HepG2 (cell line): ENCODE measurements around the gene NPB. TPM values are rescaled to one million over a fixed set of nuclear protein-coding genes. Genes with fewer than 3 reads are reported as not detected.
A peak's percentile ranks its signal among the peaks of the same experiment; 100 is the strongest.

Source experiments
- EED ChIP-seq: sonication (generic); formaldehyde crosslinking; IDR thresholded peaks from 2 replicates; pipeline ENCODE4 v1.5.0; 2020; ENCODE audit warnings: mild to moderate bottlenecking, missing genetic modification reagents
- HNF4G ChIP-seq, 2 experiments: sonication (generic) in 1 of 2; formaldehyde crosslinking in 1 of 2; IDR thresholded peaks; 2 replicates each; pipeline versions ENCODE4 v1.4.0 to v1.6.1; 2011 to 2020; ENCODE audit warnings: borderline replicate concordance in 2 of 2, low read depth in 2 of 2, mild to moderate bottlenecking in 2 of 2, low read length in 1 of 2, missing genetic modification reagents in 1 of 2, moderate library complexity in 1 of 2
- HOXA3 ChIP-seq: sonication (generic); formaldehyde crosslinking; IDR thresholded peaks from 2 replicates; pipeline ENCODE4 v1.5.0; 2020; ENCODE audit warnings: missing genetic modification reagents
- MED13 ChIP-seq: sonication (generic); formaldehyde crosslinking; IDR thresholded peaks from 2 replicates; pipeline ENCODE4 v1.5.0; 2020; ENCODE audit warnings: missing genetic modification reagents
- MYNN ChIP-seq: sonication (generic); formaldehyde crosslinking; IDR thresholded peaks from 2 replicates; pipeline ENCODE4 v1.4.0; 2020; ENCODE audit warnings: mild to moderate bottlenecking, low read depth, missing genetic modification reagents
- NR2F6 ChIP-seq, 2 experiments: IDR thresholded peaks; 2 replicates each; pipeline ENCODE4 v1.6.1; 2016; ENCODE audit warnings: antibody characterized with exemption in 1 of 2, mild to moderate bottlenecking in 1 of 2
- RBM22 ChIP-seq: fragments of 200-400 bp; formaldehyde crosslinking; optimal IDR thresholded peaks from 2 replicates; pipeline ENCODE3; 2017; ENCODE audit warnings: mild to moderate bottlenecking, low read length, moderate library complexity
- RBM39 ChIP-seq: fragments of 200-400 bp; formaldehyde crosslinking; IDR thresholded peaks from one replicate; pipeline ENCODE4 v1.6.1; 2018; ENCODE audit warnings: antibody characterized with exemption, mild to moderate bottlenecking, low read depth, low read length; ENCODE audit not compliant: poor library complexity, severe bottlenecking
- SIX4 ChIP-seq: sonication (generic); formaldehyde crosslinking; IDR thresholded peaks from 2 replicates; pipeline ENCODE4 v1.4.0; 2020; ENCODE audit warnings: missing genetic modification reagents
- TAF1 ChIP-seq: sonication (generic); formaldehyde crosslinking; IDR thresholded peaks from 2 replicates; pipeline ENCODE4 v1.4.0; 2020; ENCODE audit warnings: missing genetic modification reagents
- TGIF2 ChIP-seq: IDR thresholded peaks from 2 replicates; pipeline ENCODE4 v1.6.1; 2016; ENCODE audit warnings: control low read depth, missing compliant biosample characterization
- ZBTB8A ChIP-seq: sonication (generic); formaldehyde crosslinking; IDR thresholded peaks from 2 replicates; pipeline ENCODE4 v1.4.0; 2020; ENCODE audit warnings: mild to moderate bottlenecking, low read depth, missing genetic modification reagents, borderline replicate concordance
- ZNF17 ChIP-seq: sonication (generic); formaldehyde crosslinking; IDR thresholded peaks from 2 replicates; pipeline ENCODE4 v1.5.0; 2020; ENCODE audit warnings: mild to moderate bottlenecking, missing genetic modification reagents
- ZNF446 ChIP-seq: sonication (generic); formaldehyde crosslinking; IDR thresholded peaks from 2 replicates; pipeline ENCODE4 v1.5.0; 2020; ENCODE audit warnings: mild to moderate bottlenecking, missing genetic modification reagents
- ZNF501 ChIP-seq: sonication (generic); formaldehyde crosslinking; IDR thresholded peaks from 2 replicates; pipeline ENCODE4 v1.5.1; 2020; ENCODE audit warnings: mild to moderate bottlenecking, moderate library complexity, missing genetic modification reagents
- ZNF672 ChIP-seq: sonication (generic); formaldehyde crosslinking; IDR thresholded peaks from 2 replicates; pipeline ENCODE4 v1.8.1; 2022; ENCODE audit warnings: missing genetic modification reagents
- ZNF850 ChIP-seq: sonication (generic); formaldehyde crosslinking; conservative IDR thresholded peaks from 2 replicates; pipeline ENCODE4 v1.9.0; 2021; ENCODE audit warnings: mild to moderate bottlenecking, missing genetic modification reagents
- polyA plus RNA-seq, 8 experiments: library from polyadenylated mRNA; depleted of rRNA in 3 of 8; stranded (reverse) in 7 of 8; unstranded in 1 of 8; fragments of >200 nt; fragmentation: Illumina TruSeq in 4 of 8; extraction: Trizol in 4 of 8; gene quantifications; 2 replicates each; pipeline versions ENCODE4 v1.2.1 to v1.2.3, GENCODE V29; 2011 to 2016; ENCODE audit warnings: low read depth in 4 of 8, missing spikeins in 1 of 8, mixed read lengths in 1 of 8; ENCODE audit not compliant: insufficient read depth in 1 of 8
- total RNA-seq, 5 experiments: library from RNA; depleted of rRNA; stranded (reverse); fragments of >200 nt; fragmentation: Illumina TruSeq; extraction: Trizol; gene quantifications; 2 replicates each; pipeline ENCODE4 v1.2.3, GENCODE V29; 2016; ENCODE audit warnings: low read depth in 1 of 5
- TF ChIP-seq, protein P1 (sequence below): sonication (generic); formaldehyde crosslinking; conservative IDR thresholded peaks from 2 replicates; pipeline ENCODE4 v1.8.1; 2023; ENCODE audit warnings: missing genetic modification reagents
- TF ChIP-seq, protein P2 (sequence below): sonication (generic); formaldehyde crosslinking; IDR thresholded peaks from 2 replicates; pipeline ENCODE4 v1.4.0; 2020; ENCODE audit warnings: missing genetic modification reagents
- TF ChIP-seq, protein P3 (sequence below): sonication (generic); formaldehyde crosslinking; IDR thresholded peaks from 2 replicates; pipeline ENCODE4 v1.9.0; 2021; ENCODE audit warnings: missing genetic modification reagents, borderline replicate concordance
- TF ChIP-seq, protein P4 (sequence below): sonication (generic); formaldehyde crosslinking; IDR thresholded peaks from 2 replicates; pipeline ENCODE4 v1.4.0; 2020; ENCODE audit warnings: missing genetic modification reagents

NPB gene
- total and polyA plus RNA-seq, 2 of the 13 experiments (the other 11 are each of a cell fraction or from before 2014, with no cell fraction given), result 0.11 to 0.93 TPM

DNA sequence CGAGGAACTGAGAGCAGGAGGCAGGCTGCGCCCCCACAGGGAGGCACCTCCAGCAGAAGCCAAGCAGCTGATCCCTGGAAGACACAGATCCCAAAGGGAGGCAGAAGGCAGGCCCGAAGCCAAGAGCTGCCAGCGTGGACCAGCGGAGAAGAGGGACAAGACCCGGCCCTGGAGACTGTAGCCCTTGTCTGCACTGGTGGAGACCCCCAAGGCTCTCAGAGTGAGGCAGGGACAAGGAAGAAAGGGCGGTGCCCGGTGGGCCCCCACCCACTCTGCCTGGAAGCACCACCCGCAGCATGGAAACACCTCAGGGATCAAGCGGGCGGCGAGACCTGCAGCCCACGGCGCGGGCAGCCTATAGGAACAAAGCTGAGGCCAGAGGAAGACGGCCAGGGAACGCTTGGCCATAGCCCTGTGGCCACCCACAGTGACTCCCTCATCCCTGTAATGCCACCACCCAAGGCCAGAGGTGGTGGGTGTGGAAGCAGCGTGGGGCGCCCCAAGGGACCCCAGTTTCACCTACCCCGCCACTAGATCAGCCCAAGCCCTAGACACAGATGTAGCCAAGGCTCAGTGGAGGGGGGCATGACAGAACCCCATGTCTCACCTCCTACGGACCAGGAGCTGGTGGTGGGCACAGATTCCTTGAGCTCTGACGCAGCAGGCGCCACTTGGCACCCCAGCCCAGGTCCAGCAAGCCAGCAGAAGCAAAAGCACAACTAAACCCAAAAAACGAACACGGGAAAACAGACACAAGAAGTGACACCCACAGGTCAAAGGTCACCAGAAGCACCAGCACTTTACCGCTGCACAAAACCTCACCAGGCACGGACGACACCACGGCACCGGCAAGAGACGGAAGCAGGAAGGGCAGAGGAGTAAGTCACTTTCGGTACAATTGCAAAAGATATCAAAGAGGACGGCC is 18.8 kb downstream of the NPB start (continued):
- TF ChIP-seq, protein P1, sequence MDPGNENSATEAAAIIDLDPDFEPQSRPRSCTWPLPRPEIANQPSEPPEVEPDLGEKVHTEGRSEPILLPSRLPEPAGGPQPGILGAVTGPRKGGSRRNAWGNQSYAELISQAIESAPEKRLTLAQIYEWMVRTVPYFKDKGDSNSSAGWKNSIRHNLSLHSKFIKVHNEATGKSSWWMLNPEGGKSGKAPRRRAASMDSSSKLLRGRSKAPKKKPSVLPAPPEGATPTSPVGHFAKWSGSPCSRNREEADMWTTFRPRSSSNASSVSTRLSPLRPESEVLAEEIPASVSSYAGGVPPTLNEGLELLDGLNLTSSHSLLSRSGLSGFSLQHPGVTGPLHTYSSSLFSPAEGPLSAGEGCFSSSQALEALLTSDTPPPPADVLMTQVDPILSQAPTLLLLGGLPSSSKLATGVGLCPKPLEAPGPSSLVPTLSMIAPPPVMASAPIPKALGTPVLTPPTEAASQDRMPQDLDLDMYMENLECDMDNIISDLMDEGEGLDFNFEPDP (CRISPR knock-in tag), result no peak
- TF ChIP-seq HNF4G (IDR thresholded peaks at IDR 0.05; ENCODE audit: borderline replicate concordance, low read depth, low read length), result peak; percentile 26; the same call in 1 of the 2 replicates
- no peak for TF ChIP-seq HNF4G (CRISPR knock-in tag; IDR thresholded peaks at IDR 0.05; ENCODE audit: borderline replicate concordance, low read depth)
- no peak for TF ChIP-seq HOXA3 (CRISPR knock-in tag)
- no peak for TF ChIP-seq MYNN (CRISPR knock-in tag)
- no peak for TF ChIP-seq ZNF17 (CRISPR knock-in tag)
- peak; percentile 41 for TF ChIP-seq RBM39
- TF ChIP-seq, protein P2, sequence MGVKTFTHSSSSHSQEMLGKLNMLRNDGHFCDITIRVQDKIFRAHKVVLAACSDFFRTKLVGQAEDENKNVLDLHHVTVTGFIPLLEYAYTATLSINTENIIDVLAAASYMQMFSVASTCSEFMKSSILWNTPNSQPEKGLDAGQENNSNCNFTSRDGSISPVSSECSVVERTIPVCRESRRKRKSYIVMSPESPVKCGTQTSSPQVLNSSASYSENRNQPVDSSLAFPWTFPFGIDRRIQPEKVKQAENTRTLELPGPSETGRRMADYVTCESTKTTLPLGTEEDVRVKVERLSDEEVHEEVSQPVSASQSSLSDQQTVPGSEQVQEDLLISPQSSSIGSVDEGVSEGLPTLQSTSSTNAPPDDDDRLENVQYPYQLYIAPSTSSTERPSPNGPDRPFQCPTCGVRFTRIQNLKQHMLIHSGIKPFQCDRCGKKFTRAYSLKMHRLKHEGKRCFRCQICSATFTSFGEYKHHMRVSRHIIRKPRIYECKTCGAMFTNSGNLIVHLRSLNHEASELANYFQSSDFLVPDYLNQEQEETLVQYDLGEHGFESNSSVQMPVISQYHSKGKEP (CRISPR knock-in tag), result no peak
- TF ChIP-seq, protein P3, sequence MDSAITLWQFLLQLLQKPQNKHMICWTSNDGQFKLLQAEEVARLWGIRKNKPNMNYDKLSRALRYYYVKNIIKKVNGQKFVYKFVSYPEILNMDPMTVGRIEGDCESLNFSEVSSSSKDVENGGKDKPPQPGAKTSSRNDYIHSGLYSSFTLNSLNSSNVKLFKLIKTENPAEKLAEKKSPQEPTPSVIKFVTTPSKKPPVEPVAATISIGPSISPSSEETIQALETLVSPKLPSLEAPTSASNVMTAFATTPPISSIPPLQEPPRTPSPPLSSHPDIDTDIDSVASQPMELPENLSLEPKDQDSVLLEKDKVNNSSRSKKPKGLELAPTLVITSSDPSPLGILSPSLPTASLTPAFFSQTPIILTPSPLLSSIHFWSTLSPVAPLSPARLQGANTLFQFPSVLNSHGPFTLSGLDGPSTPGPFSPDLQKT (CRISPR knock-in tag), result no peak
- no peak for TF ChIP-seq ZNF501 (CRISPR knock-in tag)
- no peak for TF ChIP-seq ZBTB8A (CRISPR knock-in tag)
- no peak for TF ChIP-seq TGIF2 (CRISPR knock-in tag)
- TF ChIP-seq ZNF446 (CRISPR knock-in tag), result no peak
- TF ChIP-seq EED (CRISPR knock-in tag), result no peak
- peak; percentile 54 for TF ChIP-seq RBM22
- no peak for TF ChIP-seq ZNF850 (CRISPR knock-in tag)
- TF ChIP-seq MED13, result no peak
- TF ChIP-seq SIX4, result no peak
- TF ChIP-seq TAF1 (CRISPR knock-in tag), result no peak
- peak; percentile 63; the same call in 1 of the 2 replicates for TF ChIP-seq NR2F6 (IDR thresholded peaks at IDR 0.05)
- no peak for TF ChIP-seq NR2F6 (CRISPR knock-in tag; IDR thresholded peaks at IDR 0.05)
- TF ChIP-seq, protein P4, sequence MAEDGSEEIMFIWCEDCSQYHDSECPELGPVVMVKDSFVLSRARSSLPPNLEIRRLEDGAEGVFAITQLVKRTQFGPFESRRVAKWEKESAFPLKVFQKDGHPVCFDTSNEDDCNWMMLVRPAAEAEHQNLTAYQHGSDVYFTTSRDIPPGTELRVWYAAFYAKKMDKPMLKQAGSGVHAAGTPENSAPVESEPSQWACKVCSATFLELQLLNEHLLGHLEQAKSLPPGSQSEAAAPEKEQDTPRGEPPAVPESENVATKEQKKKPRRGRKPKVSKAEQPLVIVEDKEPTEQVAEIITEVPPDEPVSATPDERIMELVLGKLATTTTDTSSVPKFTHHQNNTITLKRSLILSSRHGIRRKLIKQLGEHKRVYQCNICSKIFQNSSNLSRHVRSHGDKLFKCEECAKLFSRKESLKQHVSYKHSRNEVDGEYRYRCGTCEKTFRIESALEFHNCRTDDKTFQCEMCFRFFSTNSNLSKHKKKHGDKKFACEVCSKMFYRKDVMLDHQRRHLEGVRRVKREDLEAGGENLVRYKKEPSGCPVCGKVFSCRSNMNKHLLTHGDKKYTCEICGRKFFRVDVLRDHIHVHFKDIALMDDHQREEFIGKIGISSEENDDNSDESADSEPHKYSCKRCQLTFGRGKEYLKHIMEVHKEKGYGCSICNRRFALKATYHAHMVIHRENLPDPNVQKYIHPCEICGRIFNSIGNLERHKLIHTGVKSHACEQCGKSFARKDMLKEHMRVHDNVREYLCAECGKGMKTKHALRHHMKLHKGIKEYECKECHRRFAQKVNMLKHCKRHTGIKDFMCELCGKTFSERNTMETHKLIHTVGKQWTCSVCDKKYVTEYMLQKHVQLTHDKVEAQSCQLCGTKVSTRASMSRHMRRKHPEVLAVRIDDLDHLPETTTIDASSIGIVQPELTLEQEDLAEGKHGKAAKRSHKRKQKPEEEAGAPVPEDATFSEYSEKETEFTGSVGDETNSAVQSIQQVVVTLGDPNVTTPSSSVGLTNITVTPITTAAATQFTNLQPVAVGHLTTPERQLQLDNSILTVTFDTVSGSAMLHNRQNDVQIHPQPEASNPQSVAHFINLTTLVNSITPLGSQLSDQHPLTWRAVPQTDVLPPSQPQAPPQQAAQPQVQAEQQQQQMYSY (CRISPR knock-in tag), result no peak
- TF ChIP-seq ZNF672 (CRISPR knock-in tag), result no peak
